Measurements from ENCODE around the gene RABGAP1.

RABGAP1 gene

DNA sequence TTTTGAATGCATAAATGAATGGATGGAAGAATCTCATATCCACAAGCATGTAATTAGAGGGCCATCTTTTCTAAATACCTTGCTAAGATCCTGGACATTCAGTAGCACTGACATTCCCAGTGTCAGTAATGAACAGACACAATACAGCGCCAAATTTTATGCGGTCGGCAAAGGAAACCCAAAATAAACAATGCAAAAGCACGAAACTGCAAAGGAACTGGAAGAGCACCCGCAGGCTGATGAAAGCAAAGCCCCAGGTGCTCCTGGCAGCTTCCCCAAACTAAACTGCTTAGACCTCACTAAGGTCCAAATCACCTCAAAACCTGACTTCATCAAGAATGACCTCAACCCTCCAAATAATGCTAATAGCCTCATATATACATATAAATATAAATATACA lies 194.6 kb downstream of the RABGAP1 start:
- Histone ChIP-seq H3K9me3 (ENCODE audit: severe bottlenecking) (no peaks in the 10 kb centered on the region), H3K36me3 (peaks cover 27% of the 10 kb centered on the region), H3K4me3 (ENCODE audit: low read depth, low read length) (no peak overlapping the region), H3K27ac (no peak overlapping the region), H3K27me3 (ENCODE audit: insufficient read depth, low read depth, severe bottlenecking) (no peaks in the 10 kb centered on the region)
- no peak for DNase-seq
- no peak for TF ChIP-seq CTCF (IDR thresholded peaks at IDR 0.05; ENCODE audit: low read depth, low read length)

DNA sequence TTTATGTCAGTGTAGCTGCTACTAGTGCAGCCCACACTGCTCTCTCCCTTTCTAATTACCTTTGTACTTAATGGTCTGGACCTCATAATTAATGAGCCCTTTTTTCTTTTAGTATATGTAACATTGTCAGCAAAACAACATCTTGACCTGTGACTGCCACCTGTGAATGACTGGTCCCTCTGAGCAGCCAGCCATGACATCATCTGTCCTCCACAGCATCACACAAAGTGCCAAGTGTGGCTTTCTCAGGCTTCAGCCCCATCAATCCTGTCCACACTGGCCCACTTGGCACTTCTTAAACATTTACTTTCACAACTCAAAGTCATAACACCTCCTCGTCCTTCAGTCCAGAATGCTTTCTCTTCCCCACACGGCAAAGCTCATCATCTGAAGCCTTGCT lies 197.3 kb downstream of the RABGAP1 start:
- TF ChIP-seq CTCF (IDR thresholded peaks at IDR 0.05; ENCODE audit: low read depth, low read length): no peak
- Histone ChIP-seq H3K36me3 (peaks cover 10% of the 10 kb centered on the region; the same call in 1 of the 2 replicates), H3K27ac (no peak overlapping the region), H3K27me3 (ENCODE audit: insufficient read depth, low read depth, severe bottlenecking) (no peaks in the 10 kb centered on the region), H3K9me3 (ENCODE audit: severe bottlenecking) (no peaks in the 10 kb centered on the region), H3K4me3 (ENCODE audit: low read depth, low read length) (no peak overlapping the region)
- no peak for DNase-seq

DNA sequence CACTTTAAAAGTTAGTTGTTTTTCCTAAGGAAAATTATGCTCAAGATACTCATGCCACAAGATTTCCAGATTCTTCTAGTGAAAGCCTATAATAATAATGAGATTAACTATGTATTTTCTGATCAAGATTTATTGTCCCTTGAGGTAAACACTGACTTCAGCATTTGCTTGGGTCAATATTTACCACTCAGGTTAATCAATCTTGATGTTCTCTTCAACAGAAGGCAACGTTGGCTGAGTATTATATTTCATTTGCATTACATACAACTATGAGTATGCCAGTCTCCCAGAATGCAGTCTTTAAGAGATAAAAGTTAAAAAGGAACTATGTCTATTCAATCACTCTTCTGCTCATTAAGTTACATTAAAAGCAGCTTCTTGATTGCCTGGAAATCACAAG lies 208.2 kb downstream of the RABGAP1 start:
- peaks cover 2% of the 10 kb centered on the region for H3K9me3 ChIP-seq (ENCODE audit: severe bottlenecking)
- no peak overlapping the region for H3K4me3 ChIP-seq (ENCODE audit: low read depth, low read length)
- H3K27ac ChIP-seq: no peak overlapping the region
- no peaks in the 10 kb centered on the region; the same call in 1 of the 2 replicates for H3K36me3 ChIP-seq
- H3K27me3 ChIP-seq (ENCODE audit: insufficient read depth, low read depth, severe bottlenecking): no peaks in the 10 kb centered on the region
- no peak for TF ChIP-seq CTCF (IDR thresholded peaks at IDR 0.05; ENCODE audit: low read depth, low read length)
- no peak for DNase-seq

DNA sequence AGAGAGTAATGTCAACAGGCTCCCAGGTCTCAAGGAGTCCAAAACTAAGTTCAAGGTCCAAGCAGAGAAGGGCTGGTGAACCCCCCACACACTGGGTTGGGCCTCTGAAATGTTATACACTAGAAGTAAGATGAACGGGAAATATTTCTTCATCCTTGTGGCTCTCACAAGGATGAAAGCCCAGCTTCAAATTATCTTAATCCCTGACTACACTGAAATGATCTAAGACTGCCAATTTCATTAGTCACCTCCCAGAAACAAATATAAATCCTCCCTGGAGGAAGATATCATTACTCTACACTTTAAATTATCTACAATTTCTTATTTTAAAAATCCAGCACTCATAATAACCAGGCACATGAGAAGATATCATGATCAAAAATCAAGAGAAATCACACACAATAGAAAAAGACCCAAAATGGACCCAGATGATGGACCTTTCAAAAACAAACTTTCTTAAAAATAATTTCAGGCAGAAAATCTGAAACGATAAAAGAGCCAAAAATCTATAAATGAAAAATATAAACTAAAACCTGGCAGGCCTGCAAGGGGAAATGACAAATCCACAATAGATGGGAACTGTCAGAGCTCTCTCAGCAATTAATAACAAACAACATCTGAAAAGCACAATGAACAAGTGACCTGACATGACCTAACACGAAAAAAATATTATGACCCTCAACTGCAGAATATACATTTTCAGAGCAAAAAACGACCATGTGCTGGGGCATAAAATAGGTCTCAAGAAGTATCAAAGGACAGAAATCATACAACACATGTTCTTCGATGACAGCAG lies 210.1 kb downstream of the RABGAP1 start:
- peaks cover 2% of the 10 kb centered on the region for H3K9me3 ChIP-seq (ENCODE audit: severe bottlenecking)
- no peak for TF ChIP-seq CTCF (IDR thresholded peaks at IDR 0.05; ENCODE audit: low read depth, low read length)
- DNase-seq: no peak
- H3K4me3 ChIP-seq (ENCODE audit: low read depth, low read length): no peak overlapping the region
- no peaks in the 10 kb centered on the region for H3K27me3 ChIP-seq (ENCODE audit: insufficient read depth, low read depth, severe bottlenecking)
- no peak overlapping the region for H3K27ac ChIP-seq
- no peaks in the 10 kb centered on the region; the same call in none of the 2 replicates for H3K36me3 ChIP-seq

All from WERI-Rb-1 (cell line).